HG03060 (cell line): ENCODE measurements around the gene UCN2.
"Not testable (repeated sequence)": the region's sequence is repeated elsewhere in the genome, so short reads cannot be mapped to it uniquely, and the experiment has no call there.

Experiments
- ATAC-seq: cut with Tn5 transposase; IDR thresholded peaks from one replicate; pipeline ENCODE4 v1.9.1; 2021; ENCODE audit warnings: low read depth, moderate number of reproducible peaks; ENCODE audit not compliant: unreplicated experiment

UCN2 gene

DNA sequence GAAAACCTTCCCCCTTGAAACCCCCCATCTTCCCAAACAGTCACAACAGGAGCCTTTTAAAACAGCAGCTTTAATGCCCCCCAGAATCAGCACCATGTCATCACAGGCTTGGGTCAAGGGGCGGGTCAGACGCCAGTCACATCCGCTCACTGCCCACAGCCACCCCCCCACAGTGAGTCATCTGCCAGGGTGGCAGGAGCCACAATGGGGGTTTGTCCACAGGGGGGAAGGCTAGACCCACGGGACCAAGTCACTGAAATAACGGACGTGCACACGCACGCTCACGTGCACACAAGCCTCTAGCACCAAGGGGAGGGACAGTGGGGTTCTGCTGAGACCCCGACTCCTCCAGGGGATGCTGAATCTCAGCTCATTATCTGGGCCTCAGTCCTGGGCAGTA is 441 bp upstream of the UCN2 start:
- ATAC-seq = no peak

GRCh38 chr3:48562367-48563095 is 1.1 kb downstream of the UCN2 start:
- ATAC-seq = no peak

DNA sequence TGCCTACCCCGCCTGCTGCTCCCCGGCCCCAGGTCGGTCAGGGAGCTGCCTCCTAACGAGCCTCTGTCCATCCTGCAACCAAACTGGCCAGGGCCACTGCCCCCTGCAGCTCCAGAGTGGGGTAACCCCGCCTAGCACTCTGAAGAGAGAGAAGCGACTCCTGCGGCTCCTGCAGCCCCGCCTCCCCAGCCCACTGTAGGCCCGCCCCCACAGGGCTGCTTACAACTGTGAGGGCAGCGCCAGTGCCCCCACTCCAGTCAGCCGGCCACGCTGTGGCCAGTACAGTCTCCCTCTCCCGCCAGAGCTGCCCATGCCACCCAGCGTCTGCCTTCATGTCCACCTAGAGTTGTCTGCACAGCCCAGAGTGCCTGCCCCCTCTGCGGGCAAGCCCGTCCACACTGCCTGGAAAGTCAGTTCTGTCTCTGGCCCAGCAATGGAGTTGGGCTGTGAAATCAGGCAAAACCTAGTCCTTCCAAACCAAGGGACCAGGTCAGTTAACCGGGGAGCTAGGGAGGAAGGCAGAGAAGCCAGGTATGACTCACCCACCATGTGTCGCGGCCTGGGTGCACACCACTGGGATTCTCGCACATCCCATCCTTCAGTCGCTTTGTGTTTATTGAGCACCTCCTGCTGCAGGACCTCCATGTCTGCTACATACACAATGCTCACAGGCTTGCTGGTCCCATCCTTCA is 2.4 kb downstream of the UCN2 start:
- ATAC-seq = no peak

- no peak for ATAC-seq
Measured at GRCh38 chr3:48560648-48561018, 2.9 kb downstream of the UCN2 start.

DNA sequence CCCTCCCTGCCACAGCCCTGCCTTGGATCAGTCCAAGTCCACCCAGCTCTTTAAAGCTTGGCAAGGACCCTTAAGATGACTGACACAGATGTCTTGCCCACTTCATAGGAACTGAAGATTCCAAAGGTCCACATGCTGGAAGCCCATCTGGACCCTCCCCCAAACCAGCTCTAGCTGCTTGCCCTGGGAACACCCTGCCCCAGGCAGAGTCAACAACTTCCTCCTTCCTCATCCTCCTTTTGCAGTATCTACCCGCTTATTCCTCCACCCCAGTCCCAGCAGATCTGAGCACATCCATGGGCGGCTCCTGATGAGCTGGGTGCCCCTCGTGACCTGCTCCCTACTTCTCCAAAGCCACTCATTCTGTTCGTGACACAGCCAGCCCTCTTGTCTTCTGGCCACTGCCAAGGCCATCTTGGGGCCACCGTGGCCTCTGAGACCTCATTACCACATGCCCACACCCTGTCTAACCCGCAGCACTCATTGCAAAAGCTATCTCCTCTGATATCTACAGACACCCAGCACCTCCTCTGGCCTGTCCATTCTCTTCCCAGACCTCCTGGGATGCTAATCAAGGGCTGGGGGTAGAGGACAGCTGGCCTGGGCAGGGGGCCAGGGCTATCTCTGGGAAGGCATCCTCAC is 5.0 kb downstream of the UCN2 start:
- ATAC-seq = no peak

GRCh38 chr3:48556796-48557626 is 6.6 kb downstream of the UCN2 start, which contains the start of gene PFKFB4:
Gene PFKFB4 (minus strand): TSS chr3:48556803. CDS start chr3:48556777, 26 bp downstream.
- ATAC-seq = peak; percentile 74

- no peak for ATAC-seq
Measured at GRCh38 chr3:48555949-48556795, 7.4 kb downstream of the UCN2 start.

DNA sequence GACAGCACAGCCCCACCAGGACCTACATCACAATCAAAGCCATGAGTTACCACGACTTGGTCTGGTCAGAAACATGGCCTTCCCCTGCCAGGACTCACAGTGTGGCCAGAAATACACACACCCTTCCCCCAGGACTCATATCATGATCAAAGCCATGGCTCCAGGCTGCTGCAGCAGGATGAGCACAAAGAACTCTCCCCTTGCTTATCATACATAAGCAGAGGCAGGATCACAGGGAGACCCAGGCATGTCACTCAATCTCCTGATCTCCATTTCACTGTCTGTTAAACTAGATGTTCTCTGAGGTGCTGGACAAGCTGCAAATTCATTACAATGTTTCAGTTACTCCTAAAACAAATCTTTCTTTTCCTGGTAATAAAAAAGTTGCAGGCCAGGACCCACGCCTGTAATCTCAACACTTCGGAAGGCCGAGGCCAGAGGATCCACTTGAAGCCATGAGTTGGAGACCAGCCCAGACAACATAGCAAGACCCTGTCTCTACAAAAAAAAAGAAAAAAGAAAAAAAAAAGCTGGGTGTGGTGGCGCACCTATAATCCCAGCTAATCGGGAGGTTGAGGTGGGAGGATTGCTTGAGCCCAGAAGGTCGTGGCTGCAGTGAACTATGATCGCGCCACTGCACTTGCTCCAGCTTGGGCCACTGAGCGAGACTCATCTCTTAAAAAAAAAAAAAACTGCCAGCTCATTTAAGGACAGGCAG is 8.2 kb downstream of the UCN2 start:
- no peak for ATAC-seq

DNA sequence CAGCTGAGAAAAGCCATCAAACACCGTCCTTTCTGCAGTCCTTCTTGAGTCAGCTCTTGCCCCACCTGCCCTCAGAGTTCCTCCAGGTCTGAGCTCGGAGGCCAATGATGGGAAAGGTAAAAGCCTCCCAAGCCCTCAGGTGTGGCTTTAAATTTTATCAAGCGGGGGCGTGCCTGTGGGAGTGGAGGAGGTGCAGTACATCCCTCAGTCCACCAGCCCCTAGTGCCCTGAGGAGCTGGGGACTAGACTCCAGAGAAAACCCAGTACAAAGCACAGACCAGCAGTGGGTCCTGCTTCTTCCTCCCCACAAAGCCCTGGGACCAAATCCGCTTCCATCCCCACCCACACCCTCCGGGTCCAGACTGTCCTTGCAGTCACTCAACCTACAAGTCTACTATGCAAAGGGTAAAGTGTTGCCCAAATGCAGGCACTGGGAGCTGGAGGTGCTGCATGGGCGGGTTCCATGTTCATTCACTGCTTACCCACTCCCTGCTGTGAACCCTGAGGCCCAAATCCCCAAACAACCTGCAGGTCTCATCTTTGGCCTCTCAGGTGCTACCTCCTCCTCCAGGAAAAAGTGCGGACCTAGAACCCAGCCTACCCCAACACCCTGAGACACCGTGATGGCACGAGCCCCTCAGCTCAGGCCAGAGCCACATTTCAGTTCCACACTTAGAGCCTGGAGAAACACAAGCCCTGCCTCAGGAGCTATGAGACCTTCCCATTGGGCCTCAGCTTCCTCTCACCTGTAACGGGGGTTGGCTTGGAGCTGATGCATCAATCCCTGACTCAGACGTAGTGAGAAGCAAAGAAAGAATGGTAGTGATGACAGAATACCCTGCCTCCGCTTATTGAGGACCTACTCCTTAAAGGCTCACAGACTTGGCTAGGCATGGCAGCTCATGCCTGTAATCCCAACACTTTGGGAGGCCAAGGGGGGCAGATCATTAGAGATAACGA is 9.4 kb downstream of the UCN2 start:
- ATAC-seq = no peak

DNA sequence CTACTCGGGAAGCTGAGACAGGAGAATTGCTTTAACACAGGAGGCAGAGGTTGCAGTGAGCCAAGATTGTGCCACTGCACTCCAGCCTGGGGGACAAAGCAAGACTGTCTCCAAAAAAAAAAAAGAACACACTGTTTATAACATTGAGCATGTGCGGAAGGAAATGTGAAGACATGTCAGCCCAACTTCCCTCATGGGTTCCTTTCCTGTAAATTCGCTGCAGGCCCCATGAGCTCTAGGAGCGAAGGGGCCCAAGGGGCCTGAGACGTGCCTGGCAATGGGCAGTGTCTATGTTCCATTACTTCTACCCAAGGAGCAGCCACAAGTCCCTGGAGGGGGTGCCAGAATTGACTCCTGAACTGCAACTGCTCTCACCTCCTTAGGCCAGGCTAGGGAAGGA is 10.2 kb downstream of the UCN2 start:
- no peak for ATAC-seq

DNA sequence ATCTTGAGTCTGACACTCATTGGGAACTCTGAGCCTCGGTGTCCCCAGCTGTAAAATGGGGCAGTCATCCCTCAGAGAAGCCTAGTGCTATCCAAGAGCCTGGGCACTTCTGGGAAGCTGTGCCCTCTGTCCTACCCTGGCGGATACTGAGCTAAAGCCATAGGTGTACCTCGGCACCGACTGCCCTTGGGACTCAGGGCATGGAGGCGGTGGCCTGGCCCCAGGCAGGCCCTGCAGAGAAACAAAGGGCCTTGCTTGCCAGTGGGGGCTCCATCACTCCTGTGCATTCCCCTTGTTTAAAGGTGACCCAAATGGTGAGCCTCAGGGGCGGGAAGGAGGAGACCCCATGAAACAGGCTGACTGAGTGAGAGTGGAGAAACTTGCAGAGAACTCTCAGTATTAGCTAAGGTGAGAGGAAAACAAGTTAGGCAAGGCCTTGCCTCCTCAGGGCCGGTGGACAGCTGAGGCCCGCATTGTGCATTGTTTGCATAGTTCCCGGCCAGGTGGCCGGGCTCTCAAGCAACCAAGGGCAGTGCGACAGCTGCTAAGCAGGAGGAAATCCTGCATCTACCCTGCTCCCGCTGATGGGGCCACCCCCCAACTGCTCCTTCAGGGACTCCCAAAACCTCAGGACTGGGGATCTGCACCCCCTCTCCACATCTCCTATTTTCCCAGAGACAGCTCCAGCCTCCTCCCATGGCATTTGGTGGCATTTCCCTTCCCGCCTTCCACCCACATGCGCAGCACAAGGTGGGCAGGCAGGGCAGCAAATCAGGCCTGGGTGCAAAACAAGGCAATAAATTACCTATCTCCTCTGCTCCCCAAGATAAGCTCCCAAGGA is 11.2 kb downstream of the UCN2 start:
- ATAC-seq = no peak

GRCh38 chr3:48551651-48552050 is 11.9 kb downstream of the UCN2 start:
- not testable (repeated sequence) for ATAC-seq

DNA sequence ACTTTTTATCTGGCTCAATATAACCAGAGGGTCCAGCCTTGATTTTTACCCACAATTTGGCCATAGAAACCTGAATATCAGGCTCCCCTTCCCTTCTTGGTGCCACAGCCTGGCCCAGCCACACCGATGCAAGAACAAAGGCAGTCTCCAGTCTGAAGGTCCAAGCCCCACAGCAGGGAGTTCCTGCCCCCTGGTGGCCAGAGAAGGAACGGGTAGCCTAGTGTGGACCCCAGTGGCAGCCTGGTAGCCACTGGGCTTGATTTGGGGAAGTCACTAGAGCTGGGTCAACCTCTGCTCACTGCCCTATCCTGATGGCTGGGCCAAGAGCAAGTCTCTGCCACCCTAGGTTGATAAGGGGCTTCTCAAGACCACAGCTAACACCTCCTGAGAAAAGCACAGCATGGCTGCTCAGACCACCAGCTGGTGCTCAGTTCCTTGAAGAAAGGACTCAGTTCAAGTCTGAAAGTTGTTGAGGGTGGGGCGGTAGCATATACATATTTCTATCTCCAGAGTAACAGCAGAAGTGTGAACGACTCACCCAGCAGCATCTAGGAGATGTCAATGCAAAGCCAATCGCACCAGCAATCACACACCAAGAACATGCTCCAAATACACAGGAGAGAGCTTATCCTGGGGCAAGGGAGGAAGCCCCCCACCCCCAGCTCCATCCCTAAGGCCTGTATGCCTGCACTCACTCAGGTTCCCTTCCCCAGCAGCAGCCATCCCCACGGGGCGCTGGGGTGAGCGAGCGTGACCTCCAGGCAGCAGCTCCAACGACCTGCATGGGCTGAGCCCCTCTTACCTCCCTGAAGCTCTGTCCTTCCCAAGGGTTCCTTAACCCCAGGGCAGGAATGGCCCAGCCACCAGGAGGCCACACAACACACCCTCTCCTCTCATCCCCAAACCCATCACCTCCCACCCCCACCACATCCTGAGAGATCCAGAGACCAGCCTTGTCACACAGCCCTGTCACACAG is 14.6 kb downstream of the UCN2 start:
- ATAC-seq = no peak

- no peak for ATAC-seq
Measured at GRCh38 chr3:48548126-48548525, 15.5 kb downstream of the UCN2 start.

DNA sequence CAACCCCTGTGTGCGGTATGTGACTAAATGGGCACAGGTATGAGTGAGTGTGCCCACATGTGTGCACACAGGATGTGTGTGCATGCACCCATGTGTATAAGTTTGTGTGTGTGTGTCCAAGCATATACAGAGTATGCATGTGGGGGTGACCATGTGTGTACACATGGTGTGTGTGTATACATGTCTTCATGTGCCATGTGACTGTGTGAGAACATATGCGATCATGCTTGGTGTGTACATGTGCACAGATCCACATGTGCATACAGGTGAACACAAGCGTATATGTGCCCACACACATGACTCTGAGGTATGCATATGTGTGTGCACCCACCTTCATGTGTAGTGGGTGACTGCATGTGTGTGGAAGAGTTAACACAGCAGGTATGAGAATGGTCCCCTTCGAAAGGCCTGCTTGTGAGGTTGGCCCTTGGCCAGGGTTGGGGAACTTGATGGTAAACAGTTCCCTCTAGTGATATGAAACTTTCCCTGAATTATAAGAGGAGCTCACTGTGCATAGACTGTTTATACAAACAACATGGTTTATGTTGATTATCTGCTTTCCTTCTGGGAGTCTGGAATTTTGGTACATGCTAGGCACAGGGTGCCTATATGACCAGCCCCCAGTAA is 17.3 kb downstream of the UCN2 start:
- ATAC-seq = no peak

DNA sequence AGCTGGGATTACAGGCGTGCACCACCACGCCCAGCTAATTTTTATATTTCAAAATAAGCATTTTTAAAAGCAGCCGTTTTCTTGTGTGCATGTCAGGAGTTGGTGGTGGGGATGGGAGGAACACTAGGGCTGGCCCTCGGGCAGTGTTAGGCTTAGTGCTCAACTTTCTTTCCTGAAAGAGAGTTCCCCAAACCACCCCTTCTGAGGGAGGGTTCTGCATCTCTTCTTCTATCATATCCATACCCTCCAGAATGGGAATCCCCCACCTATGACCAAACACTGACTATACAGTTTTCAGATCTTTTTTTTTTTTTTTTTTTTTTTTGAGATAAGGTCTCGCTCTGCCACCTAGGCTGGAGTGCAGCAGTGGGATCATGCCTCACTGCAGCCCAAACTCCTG is 19.4 kb downstream of the UCN2 start:
- no peak for ATAC-seq
